NCI-H128 (cell line): ENCODE data around the gene TNFAIP1.
"Not testable (repeated sequence)": the region's sequence is repeated elsewhere in the genome, so short reads cannot be mapped to it uniquely, and the experiment has no call there.

Experiments used
- DNase-seq: peaks from one replicate; lab custom pipeline; 2025; ENCODE audit not compliant: unreplicated experiment; lab: John Stamatoyannopoulos, UW

Gene TNFAIP1

DNA sequence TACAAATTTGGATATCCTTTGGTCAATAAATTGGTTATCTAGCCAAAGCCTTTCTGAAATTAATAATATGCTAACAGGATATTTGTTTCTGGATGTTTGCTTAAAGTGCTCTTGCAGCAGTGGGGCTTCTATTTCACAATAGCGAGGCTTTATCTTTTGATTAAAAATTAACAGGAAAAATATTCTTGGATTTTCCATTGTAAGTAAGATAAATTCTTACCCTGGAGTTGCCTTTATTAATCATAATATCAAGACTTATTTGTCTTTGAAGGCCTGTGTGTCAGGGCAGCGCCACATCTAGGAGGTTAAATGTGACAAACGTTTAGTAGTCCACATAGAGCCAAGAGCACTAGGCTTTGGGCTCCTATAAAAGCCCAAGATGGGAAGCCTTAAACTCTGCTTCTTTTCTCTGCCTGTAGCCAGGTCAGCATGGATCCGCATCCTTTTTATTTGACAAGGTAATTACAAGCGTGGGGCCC lies 11.3 kb upstream of the TNFAIP1 start:
- no peak for DNase-seq

DNA sequence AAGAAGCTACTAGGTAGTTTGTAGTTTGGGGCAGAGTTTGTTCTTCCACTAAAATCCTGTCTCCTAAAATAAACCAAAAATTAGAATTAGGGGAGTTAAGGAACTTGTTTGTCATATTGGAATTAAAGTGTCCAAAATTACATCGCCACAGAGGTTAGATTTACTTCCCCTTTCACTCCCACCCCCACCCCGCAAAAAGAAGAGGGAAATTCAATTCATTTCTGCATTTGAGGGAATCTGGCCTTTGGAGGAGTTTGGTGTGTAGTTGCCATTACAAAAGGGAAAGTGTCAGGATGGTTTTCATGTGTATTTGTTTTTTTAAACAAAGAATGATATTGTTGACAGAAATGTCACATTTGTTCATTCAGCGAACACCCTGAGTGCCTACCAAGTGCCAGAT lies 10.8 kb upstream of the TNFAIP1 start:
- DNase-seq, result no peak

DNA sequence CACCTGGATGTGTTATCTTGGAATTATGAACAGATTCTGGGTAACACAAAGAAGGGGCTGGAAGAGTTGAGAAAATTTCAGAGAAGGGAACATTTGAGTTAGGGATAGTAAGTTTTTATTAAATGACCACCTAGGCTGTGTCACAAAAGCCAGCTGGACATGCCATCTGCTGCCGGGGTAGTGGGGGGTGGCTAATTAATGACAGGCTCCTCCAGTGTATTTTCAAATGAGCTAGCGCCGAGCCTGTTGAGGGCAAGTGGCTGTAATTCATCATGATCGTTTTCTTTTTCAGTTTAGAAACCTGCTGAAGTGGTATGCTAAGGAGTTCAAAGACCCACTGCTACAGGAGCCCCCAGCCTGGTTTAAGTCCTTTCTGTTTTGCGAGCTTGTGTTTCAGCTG lies 10.3 kb upstream of the TNFAIP1 start:
- DNase-seq, result no peak

DNA sequence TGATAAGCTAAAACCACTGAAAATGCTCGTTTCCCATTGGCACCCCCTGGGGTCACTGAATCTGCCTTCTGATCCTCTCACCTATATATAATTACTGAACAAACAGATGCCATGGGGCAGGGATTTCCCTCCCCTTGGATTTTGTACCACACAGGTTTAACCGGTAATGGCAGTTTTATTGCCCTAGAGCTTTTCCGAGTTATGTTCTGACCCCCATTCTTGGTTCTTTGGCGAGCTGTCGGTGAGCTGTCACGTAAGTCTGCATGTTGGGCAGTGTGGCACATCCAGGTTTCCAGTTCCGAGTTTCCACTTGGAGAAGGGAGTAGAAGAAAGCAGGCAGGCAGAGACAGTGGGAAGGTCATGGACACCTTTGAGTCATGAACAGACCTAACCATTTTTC lies 9.4 kb upstream of the TNFAIP1 start:
- no peak for DNase-seq

- no peak for DNase-seq
These were observed 8.4 kb upstream of the TNFAIP1 start for GRCh38 chr17:28327031-28327607.

DNA sequence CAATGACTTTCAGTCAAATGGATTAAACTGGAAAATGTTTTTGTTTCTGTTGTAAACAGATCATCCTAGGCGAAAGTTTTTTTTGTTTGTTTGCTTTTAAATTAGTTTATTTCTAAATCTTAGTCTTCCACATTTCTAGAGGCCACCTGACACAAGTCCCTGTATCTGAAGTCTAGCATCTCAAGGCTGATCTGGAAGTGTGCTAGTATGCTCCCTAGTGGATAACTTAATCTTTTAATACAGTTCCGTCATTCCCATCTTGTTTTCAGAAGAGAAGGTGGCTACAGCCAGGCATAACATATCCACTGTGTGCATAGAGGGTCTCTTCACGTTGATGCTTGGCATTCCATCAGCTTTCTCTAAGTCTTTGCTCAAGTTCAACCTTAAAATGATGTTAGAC lies 7.9 kb upstream of the TNFAIP1 start:
- DNase-seq, result no peak

DNA sequence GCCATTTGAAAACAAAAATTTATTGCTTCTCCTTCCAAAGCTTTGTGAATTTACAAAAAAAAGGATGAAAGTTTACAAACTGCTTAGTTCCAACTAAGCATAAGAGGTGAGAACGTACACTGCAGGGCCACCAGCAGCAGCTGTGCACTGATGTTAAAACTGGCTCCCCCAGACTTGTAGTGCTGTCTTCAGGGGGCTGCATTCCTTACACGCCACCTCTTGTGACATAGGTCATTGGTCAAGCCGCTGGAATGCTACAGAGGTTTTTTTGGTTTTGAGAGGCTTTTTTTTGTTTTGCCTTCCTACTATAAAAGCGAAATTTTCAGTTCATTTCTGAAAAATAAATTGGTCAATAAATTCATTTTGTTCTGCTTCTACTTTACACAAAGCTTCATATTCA lies 7.2 kb upstream of the TNFAIP1 start:
- DNase-seq, result no peak

GRCh38 chr17:28330671-28331070 lies 4.9 kb upstream of the TNFAIP1 start:
- no peak for DNase-seq

- no peak for DNase-seq
These were observed 3.6 kb upstream of the TNFAIP1 start for GRCh38 chr17:28331891-28332420.

DNA sequence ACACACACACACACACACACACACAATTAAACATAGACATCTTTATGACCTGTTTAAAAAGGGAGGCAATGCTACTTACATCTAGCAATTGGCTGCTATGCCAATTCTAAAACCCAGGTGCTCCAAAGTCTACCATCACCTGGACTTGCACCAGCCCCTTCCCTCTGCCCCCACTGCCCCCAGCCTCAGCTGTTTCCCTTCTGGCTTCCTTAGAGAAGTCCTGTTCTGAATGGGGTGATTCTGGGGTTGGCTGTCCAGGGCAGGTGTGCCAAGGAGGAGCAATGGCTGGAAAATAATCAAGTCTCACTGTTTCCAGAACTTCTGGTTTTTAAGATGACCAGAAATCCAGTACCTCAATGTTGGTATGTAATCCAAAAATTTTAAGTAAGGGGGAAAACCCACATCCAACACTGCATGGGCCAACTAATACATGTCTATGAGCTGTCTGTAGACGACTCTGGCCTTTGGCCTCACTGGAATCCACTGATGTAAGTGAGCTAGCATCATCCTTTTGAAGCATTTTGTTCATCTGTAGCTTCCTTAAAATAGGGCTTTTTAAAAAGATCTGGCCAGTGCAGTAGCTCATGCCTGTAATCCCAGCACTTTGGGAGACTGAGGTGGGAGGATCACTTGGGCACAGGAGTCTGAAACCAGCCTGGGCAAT lies 2.3 kb upstream of the TNFAIP1 start:
- DNase-seq, result no peak

GRCh38 chr17:28334171-28334570 lies 1.4 kb upstream of the TNFAIP1 start:
- no peak for DNase-seq

DNA sequence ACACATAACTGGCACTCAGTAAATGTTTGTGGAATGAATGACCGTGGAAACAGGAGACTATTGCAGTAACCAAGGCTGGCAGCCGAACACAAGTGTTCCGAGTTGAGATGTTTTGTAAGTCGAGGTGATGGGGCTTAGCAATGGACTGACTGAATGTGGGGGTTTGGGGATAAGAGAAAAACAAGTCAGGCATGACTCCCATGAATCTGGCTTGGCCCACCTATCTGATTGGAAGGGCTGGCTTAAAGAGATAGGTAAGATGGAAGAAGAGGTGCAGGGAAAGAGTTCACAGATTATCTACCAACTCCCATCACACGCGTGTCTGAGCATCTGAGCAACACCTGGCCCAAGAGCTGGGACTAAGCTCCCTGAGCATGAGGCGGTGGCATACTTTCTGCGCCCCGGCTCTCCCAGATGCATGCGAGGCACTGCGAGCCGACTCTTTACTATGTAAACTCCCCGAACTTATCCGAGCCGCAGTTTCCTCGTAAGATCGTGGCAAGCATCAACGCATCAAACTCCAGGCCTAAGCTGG lies 828 bp upstream of the TNFAIP1 start:
- no peak for DNase-seq

GRCh38 chr17:28335959-28336871 lies 654 bp downstream of the TNFAIP1 start:
- no peak for DNase-seq

DNA sequence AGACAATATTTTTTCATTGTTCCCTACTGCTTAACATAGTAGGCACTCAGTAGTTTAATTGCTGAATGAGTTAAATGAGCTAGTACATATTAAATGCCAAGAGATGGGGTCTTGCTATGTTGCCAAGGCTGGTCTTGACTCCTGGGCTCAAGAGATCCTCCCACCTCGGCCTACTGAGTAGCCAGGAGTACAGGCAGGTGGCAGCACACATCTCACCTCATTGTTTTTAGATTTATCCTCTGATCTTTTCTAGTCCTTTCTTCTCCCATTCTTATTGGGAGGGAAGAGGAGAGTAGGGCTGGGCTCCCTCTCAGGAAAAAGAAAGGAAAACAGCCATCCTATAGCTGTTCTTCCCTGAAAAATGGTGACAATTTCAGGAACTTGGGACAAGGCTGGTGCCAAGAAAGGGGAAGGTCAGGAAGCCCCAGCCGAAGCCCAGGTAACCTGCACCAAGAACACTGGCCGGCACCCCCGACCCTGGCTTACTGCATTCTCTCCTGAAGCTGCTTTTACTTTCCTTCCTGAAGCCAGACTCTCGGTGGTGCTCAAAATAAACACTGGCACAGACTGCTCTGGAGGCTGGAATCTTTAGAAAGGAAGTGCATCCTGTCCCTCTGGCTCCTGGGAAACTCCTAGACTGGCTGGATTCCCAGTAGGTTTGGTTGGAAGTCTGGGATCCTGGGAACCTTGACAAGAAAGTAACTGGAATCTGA lies 2.7 kb downstream of the TNFAIP1 start:
- no peak for DNase-seq

- DNase-seq, result not testable (repeated sequence)
These were observed 3.2 kb downstream of the TNFAIP1 start for GRCh38 chr17:28338769-28339212.

DNA sequence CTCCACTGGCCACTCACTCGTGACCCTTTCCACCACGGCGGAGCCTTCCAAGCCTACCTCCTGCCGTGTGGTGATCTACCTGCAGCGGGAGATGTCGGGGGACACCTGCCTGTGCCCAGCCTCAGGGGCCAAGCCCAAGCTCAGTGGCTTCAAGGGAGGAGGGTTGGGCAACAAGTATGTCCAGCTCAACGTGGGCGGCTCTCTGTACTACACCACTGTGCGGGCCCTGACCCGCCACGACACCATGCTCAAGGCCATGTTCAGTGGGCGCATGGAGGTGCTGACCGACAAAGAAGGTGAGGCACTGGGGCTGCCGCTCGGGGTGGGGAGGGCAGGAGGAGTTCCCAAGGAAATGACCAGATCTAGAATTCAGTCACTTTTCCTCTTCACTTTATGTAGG lies 3.9 kb downstream of the TNFAIP1 start:
- DNase-seq, result no peak

DNA sequence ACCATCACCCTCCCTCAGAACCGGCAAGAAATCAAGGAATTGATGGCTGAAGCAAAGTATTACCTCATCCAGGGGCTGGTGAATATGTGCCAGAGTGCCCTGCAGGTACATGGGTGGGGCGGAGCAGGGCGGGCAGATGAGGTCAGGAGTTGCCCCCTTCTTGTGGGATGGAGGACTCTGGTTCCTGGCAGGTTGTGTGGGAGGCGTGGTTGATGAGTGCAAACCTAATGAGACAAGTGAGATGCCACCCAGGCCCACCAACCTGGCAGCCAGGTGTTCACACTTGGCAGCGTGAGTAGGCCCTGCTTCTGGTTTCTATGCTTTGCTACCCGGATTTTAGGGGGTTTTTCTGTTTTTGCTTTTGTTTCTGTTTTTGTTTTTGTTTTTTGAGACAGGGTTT lies 4.8 kb downstream of the TNFAIP1 start:
- DNase-seq, result no peak

GRCh38 chr17:28341516-28341915 lies 6.0 kb downstream of the TNFAIP1 start:
- DNase-seq, result no peak

GRCh38 chr17:28342313-28342712 lies 6.8 kb downstream of the TNFAIP1 start:
- no peak for DNase-seq

- no peak for DNase-seq
These were observed 8.0 kb downstream of the TNFAIP1 start for GRCh38 chr17:28343491-28343932.

DNA sequence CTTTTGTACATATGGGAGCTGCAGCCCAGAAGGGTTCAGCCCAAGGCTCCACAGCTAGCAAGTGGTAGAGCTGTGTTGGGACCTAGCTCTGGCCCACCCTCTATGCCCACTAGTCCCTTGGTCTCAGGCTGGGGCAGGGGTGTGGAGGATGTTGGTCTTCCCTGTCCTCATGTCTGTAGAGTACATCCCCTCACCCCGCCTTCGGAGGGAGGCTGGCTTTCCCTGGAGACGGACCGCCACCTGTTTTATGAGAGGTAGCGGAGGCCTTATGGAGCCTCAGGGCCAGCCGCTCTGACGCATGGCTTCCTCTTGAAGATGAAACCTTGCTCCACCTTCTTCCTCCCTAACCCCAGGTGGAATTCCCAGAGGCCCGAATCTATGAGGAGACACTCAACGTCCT lies 8.4 kb downstream of the TNFAIP1 start:
- no peak for DNase-seq
